Body of pancreas (tissue), 4 donors: ENCODE measurements around the gene RUFY3.

Experiments used
- POLR2A ChIP-seq, 3 donors: fragments of 450-650 bp; IDR thresholded peaks; one replicate each; pipeline ENCODE4 v1.6.1; 2016; ENCODE audit warnings: antibody characterized with exemption in 3 of 3, mild to moderate bottlenecking in 2 of 3
- TF ChIP-seq, protein P1 (sequence below), 7 experiments: fragments of 450-650 bp in 4 of 7; fragments of 200-600 bp in 3 of 7; sonication (generic) in 3 of 7; IDR thresholded peaks; one replicate each; pipeline ENCODE4 v1.5.1; 2016 to 2019; ENCODE audit warnings: antibody characterized with exemption in 7 of 7

DNA sequence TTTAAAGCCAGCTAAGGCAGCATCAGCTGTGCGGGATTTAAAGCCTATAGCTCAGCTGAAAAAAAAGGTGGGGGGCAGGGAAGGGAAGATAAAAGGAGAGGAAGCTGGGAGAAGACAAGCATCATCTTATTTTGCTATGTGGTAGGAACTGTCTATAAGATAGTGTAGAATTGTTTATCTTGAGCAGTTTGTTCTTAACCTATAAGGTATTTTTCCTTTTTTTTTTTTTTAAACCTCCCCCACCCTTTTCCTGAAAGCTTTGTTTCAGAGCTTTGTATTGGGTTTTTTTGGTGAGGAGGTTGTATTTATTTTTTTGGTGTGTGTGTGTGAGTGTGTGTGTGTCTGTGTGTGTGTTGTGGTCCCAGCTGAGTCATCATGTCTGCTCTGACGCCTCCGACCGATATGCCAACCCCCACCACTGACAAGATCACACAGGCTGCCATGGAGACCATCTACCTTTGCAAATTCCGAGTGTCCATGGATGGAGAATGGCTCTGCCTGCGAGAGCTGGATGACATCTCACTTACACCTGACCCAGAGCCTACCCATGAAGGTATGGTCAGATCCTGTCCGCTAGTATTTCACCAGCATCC is 531 bp downstream of the RUFY3 start:
- no peak for TF ChIP-seq POLR2A (IDR thresholded peaks at IDR 0.05)
- TF ChIP-seq, protein P1, sequence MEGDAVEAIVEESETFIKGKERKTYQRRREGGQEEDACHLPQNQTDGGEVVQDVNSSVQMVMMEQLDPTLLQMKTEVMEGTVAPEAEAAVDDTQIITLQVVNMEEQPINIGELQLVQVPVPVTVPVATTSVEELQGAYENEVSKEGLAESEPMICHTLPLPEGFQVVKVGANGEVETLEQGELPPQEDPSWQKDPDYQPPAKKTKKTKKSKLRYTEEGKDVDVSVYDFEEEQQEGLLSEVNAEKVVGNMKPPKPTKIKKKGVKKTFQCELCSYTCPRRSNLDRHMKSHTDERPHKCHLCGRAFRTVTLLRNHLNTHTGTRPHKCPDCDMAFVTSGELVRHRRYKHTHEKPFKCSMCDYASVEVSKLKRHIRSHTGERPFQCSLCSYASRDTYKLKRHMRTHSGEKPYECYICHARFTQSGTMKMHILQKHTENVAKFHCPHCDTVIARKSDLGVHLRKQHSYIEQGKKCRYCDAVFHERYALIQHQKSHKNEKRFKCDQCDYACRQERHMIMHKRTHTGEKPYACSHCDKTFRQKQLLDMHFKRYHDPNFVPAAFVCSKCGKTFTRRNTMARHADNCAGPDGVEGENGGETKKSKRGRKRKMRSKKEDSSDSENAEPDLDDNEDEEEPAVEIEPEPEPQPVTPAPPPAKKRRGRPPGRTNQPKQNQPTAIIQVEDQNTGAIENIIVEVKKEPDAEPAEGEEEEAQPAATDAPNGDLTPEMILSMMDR (IDR thresholded peaks at IDR 0.05): no peak
